Measurements from ENCODE around the gene ODAD2. TPM values are rescaled to one million over a fixed set of nuclear protein-coding genes. Genes with fewer than 3 reads are reported as not detected.

ODAD2 gene
- total RNA-seq, 4 donors from 2014 or later, result not detected

DNA sequence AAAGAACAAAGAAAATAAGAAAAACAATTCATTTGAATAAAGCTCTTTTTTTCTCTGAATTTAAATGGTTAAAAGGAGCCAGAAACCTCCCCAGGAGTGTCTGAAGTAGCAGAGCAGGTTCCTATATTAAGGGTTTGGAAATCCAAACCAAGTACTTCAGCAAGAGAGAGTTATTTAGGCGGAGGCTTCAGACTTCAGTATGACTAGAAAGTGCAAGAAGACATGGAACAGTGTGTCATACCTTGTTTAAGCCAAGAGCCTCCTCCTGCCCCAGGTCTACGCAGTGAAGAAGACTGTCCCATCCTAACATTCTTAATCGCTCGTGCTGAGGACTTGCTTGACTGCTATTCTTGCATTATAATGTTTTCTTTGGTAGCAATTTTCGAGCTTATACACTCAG, 51.3 kb downstream of the ODAD2 start:
- Histone ChIP-seq H3K9me3 (no peaks in the 10 kb centered on the region), H3K27ac (no peak overlapping the region), H3K27me3 (peaks cover 0 to 3% (median 0%) of the 10 kb centered on the region in 3 donors), H3K4me3 (no peak overlapping the region), H3K36me3 (no peaks in the 10 kb centered on the region), H3K4me1 (no peaks in the 10 kb centered on the region)
- TF ChIP-seq, protein P1, sequence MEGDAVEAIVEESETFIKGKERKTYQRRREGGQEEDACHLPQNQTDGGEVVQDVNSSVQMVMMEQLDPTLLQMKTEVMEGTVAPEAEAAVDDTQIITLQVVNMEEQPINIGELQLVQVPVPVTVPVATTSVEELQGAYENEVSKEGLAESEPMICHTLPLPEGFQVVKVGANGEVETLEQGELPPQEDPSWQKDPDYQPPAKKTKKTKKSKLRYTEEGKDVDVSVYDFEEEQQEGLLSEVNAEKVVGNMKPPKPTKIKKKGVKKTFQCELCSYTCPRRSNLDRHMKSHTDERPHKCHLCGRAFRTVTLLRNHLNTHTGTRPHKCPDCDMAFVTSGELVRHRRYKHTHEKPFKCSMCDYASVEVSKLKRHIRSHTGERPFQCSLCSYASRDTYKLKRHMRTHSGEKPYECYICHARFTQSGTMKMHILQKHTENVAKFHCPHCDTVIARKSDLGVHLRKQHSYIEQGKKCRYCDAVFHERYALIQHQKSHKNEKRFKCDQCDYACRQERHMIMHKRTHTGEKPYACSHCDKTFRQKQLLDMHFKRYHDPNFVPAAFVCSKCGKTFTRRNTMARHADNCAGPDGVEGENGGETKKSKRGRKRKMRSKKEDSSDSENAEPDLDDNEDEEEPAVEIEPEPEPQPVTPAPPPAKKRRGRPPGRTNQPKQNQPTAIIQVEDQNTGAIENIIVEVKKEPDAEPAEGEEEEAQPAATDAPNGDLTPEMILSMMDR (IDR thresholded peaks at IDR 0.05 in 4 of 5, conservative IDR thresholded peaks at IDR 0.05 in 1 of 5), result no peak
- TF ChIP-seq POLR2A (IDR thresholded peaks at IDR 0.05), result no peak
- ATAC-seq (no peak), DNase-seq (no peak)
- intact Hi-C loops (cut with DNase I; ENCODE audit: low total_unique reads), result loop anchor here (5.0 kb wide), 1 partner anchor 50 kb away; no protein-coding TSS in a partner anchor
- in situ Hi-C loops (cut with MboI; ENCODE audit: low sequenced_read_pairs in 4 of 4), result no loop called here

DNA sequence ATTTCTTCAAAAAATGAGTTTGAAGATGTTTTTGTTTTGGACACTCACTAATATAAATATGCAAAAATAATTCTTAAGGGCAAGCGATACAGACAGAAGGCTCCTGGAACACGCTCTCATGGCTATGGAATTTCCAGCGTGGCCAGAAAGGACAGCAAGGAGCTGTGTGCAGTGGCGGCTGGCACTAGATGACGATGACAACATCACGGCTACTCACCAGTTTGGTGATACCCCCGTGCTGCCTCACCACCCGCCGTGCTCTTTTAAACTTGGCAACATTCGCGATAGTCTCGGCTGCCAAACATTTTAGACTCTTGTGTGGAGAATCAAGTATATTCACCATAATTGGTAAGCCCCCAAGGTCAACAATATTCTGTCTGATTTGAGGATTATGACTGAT, 54.9 kb downstream of the ODAD2 start:
- ATAC-seq (no peak), DNase-seq (no peak)
- Histone ChIP-seq H3K27me3 (peaks cover 3 to 9% (median 5%) of the 10 kb centered on the region in 3 donors), H3K9me3 (no peaks in the 10 kb centered on the region), H3K27ac (no peak overlapping the region), H3K4me3 (no peak overlapping the region), H3K36me3 (no peaks in the 10 kb centered on the region), H3K4me1 (no peaks in the 10 kb centered on the region)
- intact Hi-C loops (cut with DNase I; ENCODE audit: low total_unique reads), result no loop called here
- TF ChIP-seq, protein P1 (IDR thresholded peaks at IDR 0.05 in 4 of 5, conservative IDR thresholded peaks at IDR 0.05 in 1 of 5), result no peak
- in situ Hi-C loops (cut with MboI; ENCODE audit: low sequenced_read_pairs in 4 of 4), result no loop called here

DNA sequence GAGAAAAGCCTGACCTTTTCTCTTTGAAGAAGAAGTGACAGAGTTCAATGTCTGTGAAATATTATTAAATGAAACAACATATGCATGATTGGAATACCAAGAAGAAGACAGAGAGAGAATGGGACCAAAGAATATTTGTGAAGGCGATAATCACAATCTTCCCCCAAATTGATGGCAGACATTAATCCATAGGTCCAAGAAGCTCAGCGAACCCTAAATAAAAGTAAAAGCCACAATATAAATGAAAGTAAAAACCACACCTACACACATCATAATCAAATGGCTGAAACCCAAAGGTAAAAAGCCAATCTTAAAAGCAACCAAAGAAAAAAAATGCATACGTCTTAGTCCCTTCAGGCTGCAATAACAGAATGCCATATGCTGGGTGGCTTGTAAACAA, 84.0 kb downstream of the ODAD2 start:
- Histone ChIP-seq H3K9me3 (no peaks in the 10 kb centered on the region), H3K27me3 (no peaks in the 10 kb centered on the region), H3K4me1 (no peaks in the 10 kb centered on the region), H3K4me3 (no peak overlapping the region), H3K27ac (no peak overlapping the region), H3K36me3 (no peaks in the 10 kb centered on the region)
- TF ChIP-seq, protein P1 (IDR thresholded peaks at IDR 0.05 in 4 of 5, conservative IDR thresholded peaks at IDR 0.05 in 1 of 5), result no peak
- no peak for TF ChIP-seq POLR2A (IDR thresholded peaks at IDR 0.05)
- in situ Hi-C loops (cut with MboI; ENCODE audit: low sequenced_read_pairs in 4 of 4) (no loop called here), intact Hi-C loops (cut with DNase I; ENCODE audit: low total_unique reads) (no loop called here)
- DNase-seq, result no peak
- ATAC-seq, result no peak

DNA sequence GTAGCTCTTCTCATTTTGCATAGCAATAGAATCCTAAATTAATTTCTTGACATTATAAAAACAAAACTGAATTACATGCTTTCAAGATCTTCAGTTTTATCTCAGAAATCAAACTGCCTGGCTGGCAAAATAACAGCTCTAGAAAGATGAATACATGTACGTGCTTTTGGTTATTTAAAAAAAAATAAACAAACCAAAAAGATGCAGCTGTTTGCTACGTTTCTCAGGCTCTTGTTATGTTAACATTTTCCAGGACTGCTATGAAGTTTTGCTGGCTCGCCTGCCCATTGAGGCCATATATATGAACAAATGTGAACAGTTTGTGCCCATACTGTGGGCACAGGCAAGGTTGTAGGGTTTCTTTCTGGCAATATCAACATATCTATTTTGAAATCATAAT, 86.6 kb downstream of the ODAD2 start:
- TF ChIP-seq, protein P1 (IDR thresholded peaks at IDR 0.05 in 4 of 5, conservative IDR thresholded peaks at IDR 0.05 in 1 of 5), result no peak
- TF ChIP-seq POLR2A (IDR thresholded peaks at IDR 0.05), result no peak
- Histone ChIP-seq H3K9me3 (no peaks in the 10 kb centered on the region), H3K4me1 (no peaks in the 10 kb centered on the region), H3K27ac (no peak overlapping the region), H3K36me3 (no peaks in the 10 kb centered on the region), H3K4me3 (no peak overlapping the region), H3K27me3 (no peaks in the 10 kb centered on the region)
- ATAC-seq (no peak), DNase-seq (no peak)
- intact Hi-C loops (cut with DNase I; ENCODE audit: low total_unique reads) (no loop called here), in situ Hi-C loops (cut with MboI; ENCODE audit: low sequenced_read_pairs in 4 of 4) (no loop called here)

DNA sequence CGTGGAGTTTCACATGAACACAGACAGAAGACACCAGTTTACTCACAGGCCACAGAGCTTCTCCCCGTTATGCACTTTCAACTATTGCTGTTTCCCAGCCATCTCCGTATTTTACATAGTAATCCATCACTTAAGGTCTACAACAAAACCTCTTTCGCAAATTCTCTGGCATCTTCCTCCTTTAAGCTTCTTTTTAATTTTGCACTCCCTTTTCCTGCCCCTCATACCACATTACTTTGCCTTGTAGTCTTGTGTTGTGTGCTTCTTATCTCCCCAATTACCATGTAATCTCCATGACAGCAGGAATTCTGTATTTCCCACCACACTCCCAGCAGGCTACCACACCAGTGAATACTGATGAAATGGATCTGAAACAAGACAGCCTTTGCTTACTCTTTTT, 87.3 kb downstream of the ODAD2 start:
- in situ Hi-C loops (cut with MboI; ENCODE audit: low sequenced_read_pairs in 4 of 4) (no loop called here), intact Hi-C loops (cut with DNase I; ENCODE audit: low total_unique reads) (no loop called here)
- TF ChIP-seq POLR2A (IDR thresholded peaks at IDR 0.05), result no peak
- TF ChIP-seq, protein P1 (IDR thresholded peaks at IDR 0.05 in 4 of 5, conservative IDR thresholded peaks at IDR 0.05 in 1 of 5), result no peak
- Histone ChIP-seq H3K27ac (no peak overlapping the region), H3K36me3 (no peaks in the 10 kb centered on the region), H3K9me3 (no peaks in the 10 kb centered on the region), H3K4me3 (no peak overlapping the region), H3K4me1 (no peaks in the 10 kb centered on the region), H3K27me3 (no peaks in the 10 kb centered on the region)
- ATAC-seq (no peak), DNase-seq (no peak)

All from gastrocnemius medialis (tissue), 4 donors.